GM18517 (cell line): ENCODE data around the gene WNT3.
"Not testable (repeated sequence)": the region's sequence is repeated elsewhere in the genome, so short reads cannot be mapped to it uniquely, and the experiment has no call there.

Experiments
- ATAC-seq: cut with Tn5 transposase; IDR thresholded peaks from one replicate; pipeline ENCODE4 v1.9.1; 2021; ENCODE audit warnings: mild to moderate bottlenecking, moderate library complexity; ENCODE audit not compliant: unreplicated experiment

WNT3 gene

GRCh38 chr17:46815474-46816353 lies 2.8 kb downstream of the WNT3 start:
- no peak for ATAC-seq

DNA sequence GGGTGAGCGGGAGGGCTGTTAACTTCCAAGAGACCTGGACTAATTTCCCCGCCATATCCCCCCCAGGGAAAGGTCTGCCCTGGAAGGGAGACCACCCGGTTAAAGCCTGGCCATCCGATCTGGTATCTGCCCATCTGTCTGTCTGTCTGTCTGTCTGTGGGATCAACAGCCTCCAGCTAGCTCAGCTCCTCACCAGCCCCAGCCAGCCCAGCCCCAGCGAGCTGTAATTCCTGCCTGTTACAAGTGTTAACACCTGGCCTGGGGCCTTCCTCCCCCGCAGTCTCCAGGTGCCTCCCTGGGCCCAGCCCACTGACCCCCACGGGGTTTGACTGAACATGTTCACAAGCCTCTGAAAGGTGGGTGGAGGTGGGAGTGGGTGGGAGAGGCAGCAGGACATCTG lies 4.0 kb downstream of the WNT3 start:
- ATAC-seq, result no peak

GRCh38 chr17:46813920-46814319 lies 4.6 kb downstream of the WNT3 start:
- ATAC-seq, result no peak

GRCh38 chr17:46812624-46813318 lies 5.7 kb downstream of the WNT3 start:
- ATAC-seq, result no peak

DNA sequence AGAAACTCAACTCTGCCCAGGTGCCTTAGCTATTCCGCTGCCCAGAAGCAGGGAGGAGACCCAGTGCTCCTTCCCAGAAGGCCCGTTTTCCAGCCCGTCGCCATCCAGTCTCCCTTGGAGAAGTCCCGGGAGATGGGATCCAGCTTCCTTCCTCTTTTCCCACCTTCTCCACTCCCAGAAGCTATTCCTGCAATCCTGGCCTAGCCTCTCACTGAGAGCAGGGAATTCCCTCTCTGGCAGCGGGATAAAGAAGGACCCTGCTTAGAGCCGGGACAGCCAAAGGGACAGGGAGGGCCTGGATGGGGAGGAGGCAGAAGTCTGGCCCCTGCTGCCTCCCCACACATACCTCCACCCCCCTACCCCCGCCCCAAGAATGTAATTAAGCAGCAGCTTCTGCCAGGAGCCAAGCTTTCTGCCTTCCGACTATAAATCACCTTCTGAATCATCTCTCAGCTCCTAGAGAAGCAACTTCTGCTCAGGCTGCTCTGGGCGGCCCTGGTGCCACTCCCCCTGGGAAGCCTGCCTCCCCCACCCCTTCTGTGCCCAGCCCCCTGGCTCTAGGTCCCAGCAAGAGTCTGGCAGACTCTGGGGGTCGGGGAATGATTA lies 6.4 kb downstream of the WNT3 start:
- ATAC-seq, result no peak

- no peak for ATAC-seq
Observed at GRCh38 chr17:46810837-46811236, 7.7 kb downstream of the WNT3 start.

- no peak for ATAC-seq
Observed at GRCh38 chr17:46809110-46809571, 9.4 kb downstream of the WNT3 start.

GRCh38 chr17:46805771-46806170 lies 12.7 kb downstream of the WNT3 start:
- ATAC-seq, result no peak

DNA sequence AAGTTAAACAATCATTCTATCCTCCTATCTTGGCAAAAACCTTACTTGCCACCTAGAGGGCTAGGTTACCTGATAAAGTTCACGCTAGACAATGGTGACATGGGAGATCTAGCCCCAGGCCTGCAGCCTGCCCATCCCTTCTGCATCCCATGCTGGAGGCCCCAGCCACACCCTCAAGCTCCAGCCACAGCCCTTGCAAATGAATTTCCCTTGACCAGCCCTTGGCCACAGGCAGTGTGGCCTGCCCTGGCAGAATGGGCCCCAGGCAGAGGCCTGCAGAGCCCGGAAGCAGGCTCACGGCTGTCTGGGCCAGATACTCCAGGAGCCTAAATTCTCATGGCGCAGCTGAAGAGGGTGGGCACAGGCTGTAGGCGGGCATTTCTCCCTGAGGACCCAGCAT lies 14.9 kb downstream of the WNT3 start:
- ATAC-seq, result no peak

- ATAC-seq, result no peak
Observed at GRCh38 chr17:46802800-46803199, 15.7 kb downstream of the WNT3 start.

DNA sequence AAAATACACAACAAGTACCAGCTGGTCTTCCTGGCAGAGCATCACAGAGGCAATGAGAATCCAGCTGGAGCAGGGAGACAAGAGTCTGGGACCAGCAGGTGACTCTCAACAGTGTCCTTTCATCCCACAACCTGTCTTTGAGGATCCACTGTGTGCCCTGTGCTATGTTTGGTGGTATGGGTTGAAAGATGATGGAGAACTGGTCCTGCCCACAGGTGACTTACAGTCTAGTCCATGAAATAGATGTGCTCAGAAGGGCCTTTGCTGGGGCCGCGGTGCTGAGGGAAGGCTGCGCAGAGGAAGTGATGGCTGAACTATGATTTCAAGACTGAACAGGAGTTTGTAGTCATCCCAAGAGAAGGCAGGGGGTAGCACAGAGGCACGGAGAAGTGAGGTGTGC lies 17.9 kb downstream of the WNT3 start:
- no peak for ATAC-seq

DNA sequence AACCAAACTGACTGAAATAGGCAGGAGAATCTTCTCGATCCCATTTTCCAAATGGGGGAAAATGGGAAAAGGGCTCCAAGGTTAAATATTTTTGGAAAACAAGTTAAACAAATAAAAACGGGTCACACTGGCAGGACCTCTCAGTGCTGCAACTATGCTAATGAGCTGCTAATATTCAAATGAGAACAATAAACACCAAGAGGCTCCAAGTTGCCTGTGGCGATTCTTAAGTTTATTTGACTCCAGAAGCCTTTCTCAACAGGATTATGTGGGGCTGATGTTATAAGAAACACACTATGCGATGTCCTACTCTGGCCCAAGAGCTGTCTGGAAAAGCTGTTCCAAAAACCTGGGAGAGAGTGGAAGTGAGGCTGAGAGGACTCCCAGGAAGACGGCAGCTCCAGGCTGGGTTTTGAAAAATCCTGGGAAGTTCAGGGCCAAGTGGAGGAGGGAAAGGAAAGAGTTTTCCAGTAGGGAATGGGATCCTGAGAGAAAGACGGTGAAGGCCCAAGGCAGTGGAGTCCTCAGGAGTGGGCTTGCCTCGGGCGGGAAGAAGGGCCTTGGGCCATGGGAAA lies 21.4 kb downstream of the WNT3 start:
- no peak for ATAC-seq

GRCh38 chr17:46796524-46796923 lies 22.0 kb downstream of the WNT3 start:
- no peak for ATAC-seq

DNA sequence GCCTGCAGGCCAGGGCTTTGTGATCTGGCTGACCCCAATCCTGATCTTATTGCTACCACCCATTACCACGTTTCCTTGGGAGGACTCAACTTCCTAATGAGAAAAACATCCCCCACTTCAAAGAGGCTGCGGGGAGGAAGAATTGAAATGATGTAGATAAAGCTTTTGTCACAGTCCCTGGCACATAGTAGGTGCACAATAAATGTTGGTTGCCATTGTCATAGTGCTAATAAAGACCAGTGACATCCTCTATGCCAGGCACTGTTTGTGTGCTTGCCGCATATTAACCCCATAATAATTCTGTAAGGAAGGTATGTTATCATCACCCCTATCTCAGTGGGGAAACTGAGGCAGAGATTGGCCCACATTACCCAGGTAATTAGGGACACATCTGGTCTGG lies 22.4 kb downstream of the WNT3 start:
- ATAC-seq, result no peak

GRCh38 chr17:46795379-46795952 lies 23.0 kb downstream of the WNT3 start:
- no peak for ATAC-seq

DNA sequence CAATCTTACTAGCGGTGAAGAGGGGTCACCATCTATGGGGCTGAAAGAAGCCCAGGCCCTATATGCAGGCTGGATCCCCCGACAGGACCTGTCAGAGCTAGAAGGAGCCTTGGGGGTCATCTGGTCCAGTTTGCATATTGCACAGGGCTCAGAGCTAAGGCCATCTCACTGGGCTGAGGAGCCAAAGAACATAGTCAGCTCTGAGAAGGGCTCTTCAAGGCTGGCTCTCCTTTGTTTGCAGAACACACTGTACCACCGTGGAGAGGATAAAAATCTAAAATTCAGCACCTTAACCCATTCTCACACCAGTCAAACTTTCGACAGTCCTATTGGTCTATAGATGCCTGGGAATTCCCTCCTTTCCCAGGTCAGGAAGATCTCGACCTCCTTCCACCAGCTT lies 24.2 kb downstream of the WNT3 start:
- ATAC-seq, result no peak

GRCh38 chr17:46793541-46793940 lies 25.0 kb downstream of the WNT3 start:
- no peak for ATAC-seq

- not testable (repeated sequence) for ATAC-seq
Observed at GRCh38 chr17:46793023-46793422, 25.5 kb downstream of the WNT3 start.

DNA sequence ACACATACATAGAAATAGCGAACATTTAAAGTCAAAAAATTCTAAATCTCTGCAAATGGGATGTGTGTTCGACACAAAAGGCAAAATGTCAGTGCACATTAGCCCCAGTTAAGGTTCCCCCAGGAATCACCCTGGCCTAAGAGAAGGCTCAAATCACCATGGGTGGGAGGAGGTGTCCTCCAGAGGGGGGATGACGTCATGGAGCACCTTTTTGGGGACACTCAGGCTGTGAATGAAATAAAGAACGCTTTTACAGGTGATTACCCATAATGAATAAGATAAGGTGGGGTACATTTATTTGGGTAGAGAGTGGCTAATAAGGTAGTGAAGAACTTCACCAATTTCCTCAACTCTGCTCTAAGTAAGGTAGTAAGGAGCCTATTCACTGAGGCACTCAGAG lies 26.4 kb downstream of the WNT3 start:
- no peak for ATAC-seq

DNA sequence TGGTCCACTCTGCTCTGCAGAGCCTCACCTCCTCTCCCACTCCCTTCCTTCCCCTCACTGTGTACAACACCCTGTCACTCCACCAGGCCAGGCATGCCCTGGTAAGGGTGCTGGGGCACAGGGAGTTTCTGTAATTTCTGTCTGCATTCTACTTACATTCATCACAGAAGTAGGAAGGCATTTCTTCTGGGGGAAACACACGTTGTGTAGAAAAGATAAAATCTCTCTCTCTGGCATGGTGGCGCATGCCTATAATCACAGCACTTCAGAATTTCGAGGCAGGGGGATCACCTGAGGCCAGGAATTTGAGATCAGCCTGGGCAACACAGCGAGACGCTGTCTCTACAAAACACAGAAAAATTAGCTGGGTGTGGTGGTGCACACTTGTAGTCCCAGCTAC lies 27.0 kb downstream of the WNT3 start:
- no peak for ATAC-seq

- ATAC-seq, result no peak
Observed at GRCh38 chr17:46790216-46790615, 28.3 kb downstream of the WNT3 start.
